Stomach (tissue), 9 donors: Measurements from ENCODE around the gene FOXM1. TPM values are rescaled to one million over a fixed set of nuclear protein-coding genes. Genes with fewer than 3 reads are reported as not detected.
A peak's percentile ranks its signal among the peaks of the same experiment; 100 is the strongest.

Experiments used
- DNase-seq, 2 donors: peaks; one replicate each; pipeline versions ENCODE4 v3.0.0 to v3.0.0-alpha.2; 2013 to 2019
- H3K27ac ChIP-seq, 5 donors: fragments of 200-600 bp in 4 of 5; sonication (generic) in 4 of 5; one replicate each; pipeline ENCODE4 v1.5.1; 2013 to 2019; ENCODE audit warnings: mild to moderate bottlenecking in 1 of 5, moderate library complexity in 1 of 5
- H3K27me3 ChIP-seq, 3 donors: fragments of 200-600 bp; sonication (generic); one replicate each; pipeline ENCODE4 v1.5.1; 2017 to 2019; ENCODE audit warnings: mixed run types in 1 of 3
- H3K36me3 ChIP-seq, 4 donors: fragments of 200-600 bp; sonication (generic); 1 replicate in 3 of 4; 2 replicates in 1 of 4; pipeline ENCODE4 v1.5.1; 2016 to 2019
- H3K4me1 ChIP-seq, 4 donors: fragments of 200-600 bp; sonication (generic); one replicate each; pipeline ENCODE4 v1.5.1; 2016 to 2019
- H3K4me3 ChIP-seq, 4 donors: fragments of 200-600 bp; sonication (generic) in 3 of 4; one replicate each; pipeline ENCODE4 v1.5.1; 2016 to 2019; ENCODE audit warnings: mild to moderate bottlenecking in 1 of 4
- H3K9me3 ChIP-seq, 4 donors: fragments of 200-600 bp; sonication (generic); one replicate each; pipeline ENCODE4 v1.5.1; 2016 to 2019
- CTCF ChIP-seq, 7 experiments: fragments of 450-650 bp in 4 of 7; fragments of 200-600 bp in 3 of 7; sonication (generic) in 3 of 7; IDR thresholded peaks; one replicate each; pipeline ENCODE4 v1.5.1; 2016 to 2019; ENCODE audit warnings: antibody characterized with exemption in 7 of 7, control low read depth in 2 of 7, mild to moderate bottlenecking in 1 of 7
- EP300 ChIP-seq: sonication (generic); formaldehyde crosslinking; IDR thresholded peaks from one replicate; pipeline ENCODE4 v1.6.1; 2017; ENCODE audit warnings: antibody characterized with exemption
- POLR2A ChIP-seq, 4 donors: fragments of 450-650 bp; IDR thresholded peaks; one replicate each; pipeline ENCODE4 v1.6.1; 2016; ENCODE audit warnings: antibody characterized with exemption in 4 of 4, control low read depth in 2 of 4, mild to moderate bottlenecking in 1 of 4, moderate library complexity in 1 of 4
- POLR2AphosphoS5 ChIP-seq, 3 donors: sonication (generic); formaldehyde crosslinking; IDR thresholded peaks; one replicate each; pipeline ENCODE4 v1.6.1; 2016; ENCODE audit warnings: antibody characterized with exemption in 3 of 3
- WGBS, 5 donors: extraction: QIAGEN DNeasy Blood & Tissue Kit in 3 of 5; methylation state at CpG; one replicate each; pipeline versions ENCODE4 v1.1.5 to v1.1.7; 2013 to 2018; 5-methylcytosine and 5-hydroxymethylcytosine counted together
- intact Hi-C: fragments of 100-400 bp; cut with DNase I; formaldehyde crosslinking; loops from one replicate; pipeline ENCODE4 v1.15.1; 2023; ENCODE audit warnings: low total_unique reads
- polyA plus RNA-seq, 3 donors: library from polyadenylated mRNA; stranded (reverse); fragments of 200-250 nt; gene quantifications; one replicate each; pipeline ENCODE4 v1.2.3, GENCODE V29; 2013
- total RNA-seq, 5 donors: library from RNA; depleted of rRNA; stranded (reverse); fragments of >200 nt; gene quantifications; one replicate each; pipeline versions ENCODE4 v1.1.0 to v1.2.3, GENCODE V29; 2014 to 2016
- donor health status: healthy with polysubstance abuse.
- donor health status: Bipolar disorder and iron deficiency.
- donor health status: healthy.

Gene FOXM1
- total and polyA plus RNA-seq, 8 donors: 3.5 to 23.2 (median 7.6) TPM; not detected in 1

GRCh38 chr12:2891240-2892053, 14.5 kb upstream of the FOXM1 start:
- WGBS, 5 donors: 22 to 33% (median 24%) methylated on average over 25 to 42 of the region's 42 CpGs
- TF ChIP-seq EP300 (no peak), POLR2AphosphoS5 (IDR thresholded peaks at IDR 0.05) (peak in 1 of 3 donors; percentile 23), CTCF (IDR thresholded peaks at IDR 0.05) (no peak), POLR2A (IDR thresholded peaks at IDR 0.05) (no peak)
- Histone ChIP-seq H3K4me3 (peak overlapping the region; percentile 73 to 97 (median 88)), H3K9me3 (no peaks in the 10 kb centered on the region), H3K27me3 (no peaks in the 10 kb centered on the region), H3K27ac (peak overlapping the region; percentile 76 to 97 (median 94)), H3K36me3 (peaks cover 0 to 14% (median 7%) of the 10 kb centered on the region in 4 donors), H3K4me1 (peaks cover 8 to 49% (median 27%) of the 10 kb centered on the region in 4 donors)
- intact Hi-C loops: no loop called here
- peak; percentile 47 to 82 for DNase-seq

GRCh38 chr12:2890388-2891239, 13.6 kb upstream of the FOXM1 start, which contains the start of gene TULP3:
Gene TULP3 (plus strand): TSS chr12:2890891. CDS start chr12:2890948, 57 bp downstream.
- TF ChIP-seq POLR2A (IDR thresholded peaks at IDR 0.05) (peak in 2 of 4 donors; percentile 2 to 84), POLR2AphosphoS5 (IDR thresholded peaks at IDR 0.05) (peak; percentile 89 to 92 (median 91)), EP300 (no peak)
- Histone ChIP-seq H3K27ac (peak within 1 kb of the TSS; percentile 82 to 97 (median 94)), H3K4me3 (peak within 1 kb of the TSS; percentile 73 to 97 (median 88)), H3K4me1 (peaks cover 8 to 40% (median 24%) of the 10 kb centered on the region in 4 donors), H3K27me3 (no peaks in the 10 kb centered on the region), H3K36me3 (peaks cover 2 to 22% (median 13%) of the 10 kb centered on the region in 4 donors), H3K9me3 (no peaks in the 10 kb centered on the region)
- intact Hi-C loops: no loop called here
- 0 to 1% (median 0%) methylated on average over 34 to 83 of the region's 83 CpGs for WGBS, 5 donors
- peak; percentile 99 for DNase-seq

- H3K36me3 ChIP-seq: peaks cover 3 to 23% (median 13%) of the 10 kb centered on the region in 4 donors
- no peak for DNase-seq
- 71 to 78% (median 74%) methylated on average over 10 of the region's 10 CpGs for whole genome bisulfite sequencing, 5 donors
- H3K27me3 ChIP-seq: no peaks in the 10 kb centered on the region
- TF ChIP-seq POLR2AphosphoS5 (IDR thresholded peaks at IDR 0.05) (no peak), CTCF (IDR thresholded peaks at IDR 0.05) (no peak), POLR2A (IDR thresholded peaks at IDR 0.05) (no peak), EP300 (no peak)
- H3K4me1 ChIP-seq: peaks cover 8 to 34% (median 22%) of the 10 kb centered on the region in 4 donors
- intact Hi-C loops: no loop called here
- H3K9me3 ChIP-seq: no peaks in the 10 kb centered on the region
- H3K4me3 ChIP-seq: peak overlapping the region; percentile 73 to 97 (median 88)
- H3K27ac ChIP-seq: peak overlapping the region; percentile 82 to 97 (median 94)
Measured at GRCh38 chr12:2890001-2890387, 13.0 kb upstream of the FOXM1 start.

GRCh38 chr12:2886768-2887450, 9.9 kb upstream of the FOXM1 start:
- intact Hi-C loops: no loop called here
- Histone ChIP-seq H3K4me1 (peaks cover 2 to 12% (median 12%) of the 10 kb centered on the region in 4 donors), H3K27me3 (no peaks in the 10 kb centered on the region), H3K4me3 (no peak overlapping the region), H3K9me3 (no peaks in the 10 kb centered on the region), H3K27ac (no peak overlapping the region), H3K36me3 (peaks cover 3 to 23% (median 13%) of the 10 kb centered on the region in 4 donors)
- DNase-seq: peak in 1 of 2 donors; percentile 16
- TF ChIP-seq POLR2A (IDR thresholded peaks at IDR 0.05): no peak
- TF ChIP-seq EP300: no peak
- no peak for TF ChIP-seq POLR2AphosphoS5 (IDR thresholded peaks at IDR 0.05)
- TF ChIP-seq CTCF (IDR thresholded peaks at IDR 0.05): no peak
- WGBS, 5 donors: 87 to 92% (median 88%) methylated on average over 10 of the region's 10 CpGs
